Endodermal cell (in vitro differentiated cells): ENCODE results near the gene SRGAP3. TPM values are rescaled to one million over a fixed set of nuclear protein-coding genes. Genes with fewer than 3 reads are reported as not detected.
A peak's percentile ranks its signal among the peaks of the same experiment; 100 is the strongest.

Experiments used
- DNase-seq: peaks from one replicate; pipeline ENCODE4 v3.0.0-alpha.2; 2017
- H3K27ac ChIP-seq: 2 replicates; pipeline ENCODE4 v1.5.1; 2013; ENCODE audit warnings: mild to moderate bottlenecking, low read depth, low read length, moderate library complexity
- H3K27me3 ChIP-seq: 2 replicates; pipeline ENCODE4 v1.6.1; 2013; ENCODE audit warnings: mild to moderate bottlenecking, low read length, moderate library complexity; ENCODE audit not compliant: insufficient read depth, control insufficient read depth, poor library complexity, severe bottlenecking
- H3K36me3 ChIP-seq: 2 replicates; pipeline ENCODE4 v1.7.0; 2013; ENCODE audit warnings: mild to moderate bottlenecking, low read length, moderate library complexity; ENCODE audit not compliant: control insufficient read depth, insufficient read depth
- H3K4me1 ChIP-seq: one replicate; pipeline ENCODE4 v1.7.0; 2013; ENCODE audit warnings: low read length; ENCODE audit not compliant: control insufficient read depth, insufficient read depth
- H3K4me3 ChIP-seq: 2 replicates; pipeline ENCODE4 v1.5.1; 2013; ENCODE audit warnings: mild to moderate bottlenecking, low read length, moderate library complexity
- H3K9ac ChIP-seq: 2 replicates; pipeline ENCODE4 v1.6.1; 2013; ENCODE audit warnings: mild to moderate bottlenecking, low read length, moderate library complexity; ENCODE audit not compliant: poor library complexity, severe bottlenecking; ENCODE audit errors: extremely low read depth
- H3K9me3 ChIP-seq: 2 replicates; pipeline ENCODE4 v1.6.1; 2013; ENCODE audit warnings: mild to moderate bottlenecking, low read length, moderate library complexity; ENCODE audit not compliant: control insufficient read depth
- H3K27ac Mint-ChIP-seq: 2 replicates; pipeline ENCODE4 v1.8.0; 2020; ENCODE audit warnings: mixed read lengths
- H3K27me3 Mint-ChIP-seq: 2 replicates; pipeline ENCODE4 v1.8.0; 2021; ENCODE audit warnings: mild to moderate bottlenecking, mixed read lengths; ENCODE audit not compliant: insufficient read depth
- H3K36me3 Mint-ChIP-seq: 2 replicates; pipeline ENCODE4 v1.8.0; 2020; ENCODE audit warnings: low read depth, mixed read lengths
- H3K4me1 Mint-ChIP-seq: 2 replicates; pipeline ENCODE4 v1.8.0; 2020; ENCODE audit warnings: mixed read lengths
- H3K4me3 Mint-ChIP-seq: 2 replicates; pipeline ENCODE4 v1.8.0; 2020; ENCODE audit warnings: mild to moderate bottlenecking, moderate library complexity, mixed read lengths
- H3K9me3 Mint-ChIP-seq: 2 replicates; pipeline ENCODE4 v1.8.0; 2020; ENCODE audit warnings: mild to moderate bottlenecking, mixed read lengths
- WGBS, 2 experiments: methylation state at CpG; one replicate each; pipeline versions ENCODE4 v1.1.5 to v1.1.7; 2013; ENCODE audit warnings: missing lambda C conversion rate in 2 of 2, mixed read lengths in 1 of 2; ENCODE audit not compliant: insufficient coverage in 1 of 2, insufficient read length in 1 of 2; 5-methylcytosine and 5-hydroxymethylcytosine counted together
- total RNA-seq, 2 donors: library from RNA; stranded (reverse); fragmentation: NEBNext Ultra II Directional in 1 of 2; extraction: Animal tissue kit (Norgen Biotek cat#: 25700) in 1 of 2; gene quantifications; 2 replicates in 1 of 2; 3 replicates in 1 of 2; pipeline ENCODE4 v1.2.1, GENCODE V29; 2021
- TF ChIP-seq, protein P1 (sequence below): fragments of 200-600 bp; sonication (generic); conservative IDR thresholded peaks from 2 replicates; pipeline ENCODE4 v1.5.0; 2021; ENCODE audit warnings: antibody characterized with exemption, mild to moderate bottlenecking

SRGAP3 gene
- total RNA-seq, 2 donors from 2014 or later = 5.0 to 8.1 TPM

DNA sequence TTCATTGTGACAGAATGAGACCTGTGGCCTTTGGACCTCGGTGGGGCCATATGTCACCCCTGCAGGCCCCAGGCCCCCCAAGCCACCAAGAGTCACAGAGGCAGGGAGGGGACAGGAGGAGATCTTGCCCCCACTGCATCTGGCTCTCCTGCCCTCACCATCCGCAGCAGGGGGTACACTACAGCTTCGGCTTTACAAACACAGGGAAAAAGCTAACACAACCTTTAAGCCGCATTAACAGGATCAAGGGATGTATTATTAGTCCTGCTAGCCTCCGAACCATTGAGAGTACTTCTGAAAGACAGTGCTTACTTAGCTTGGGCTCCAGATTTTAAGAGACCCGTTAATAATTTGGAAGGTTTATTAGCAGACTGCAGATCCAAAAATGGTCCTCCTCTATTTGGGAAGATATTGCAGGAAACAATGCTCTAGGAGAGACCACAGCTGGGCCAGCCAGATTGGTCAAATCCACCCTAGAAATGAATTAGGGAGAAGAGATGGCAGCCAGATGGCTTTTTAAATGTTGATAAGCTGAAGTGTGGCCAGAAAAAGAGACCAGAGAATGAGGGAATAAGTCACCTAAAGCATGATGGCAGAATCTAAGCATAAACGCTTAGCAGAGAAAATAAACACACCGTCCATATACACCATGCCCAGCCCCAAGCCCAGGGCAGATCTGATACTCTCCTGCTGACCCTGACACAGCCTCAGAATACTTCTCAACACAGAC lies 31.5 kb downstream of the SRGAP3 start:
- TF ChIP-seq, protein P1, sequence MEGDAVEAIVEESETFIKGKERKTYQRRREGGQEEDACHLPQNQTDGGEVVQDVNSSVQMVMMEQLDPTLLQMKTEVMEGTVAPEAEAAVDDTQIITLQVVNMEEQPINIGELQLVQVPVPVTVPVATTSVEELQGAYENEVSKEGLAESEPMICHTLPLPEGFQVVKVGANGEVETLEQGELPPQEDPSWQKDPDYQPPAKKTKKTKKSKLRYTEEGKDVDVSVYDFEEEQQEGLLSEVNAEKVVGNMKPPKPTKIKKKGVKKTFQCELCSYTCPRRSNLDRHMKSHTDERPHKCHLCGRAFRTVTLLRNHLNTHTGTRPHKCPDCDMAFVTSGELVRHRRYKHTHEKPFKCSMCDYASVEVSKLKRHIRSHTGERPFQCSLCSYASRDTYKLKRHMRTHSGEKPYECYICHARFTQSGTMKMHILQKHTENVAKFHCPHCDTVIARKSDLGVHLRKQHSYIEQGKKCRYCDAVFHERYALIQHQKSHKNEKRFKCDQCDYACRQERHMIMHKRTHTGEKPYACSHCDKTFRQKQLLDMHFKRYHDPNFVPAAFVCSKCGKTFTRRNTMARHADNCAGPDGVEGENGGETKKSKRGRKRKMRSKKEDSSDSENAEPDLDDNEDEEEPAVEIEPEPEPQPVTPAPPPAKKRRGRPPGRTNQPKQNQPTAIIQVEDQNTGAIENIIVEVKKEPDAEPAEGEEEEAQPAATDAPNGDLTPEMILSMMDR = no peak
- H3K27me3 Mint-ChIP-seq = peaks cover 66% of the 10 kb centered on the region

GRCh38 chr3:9216736-9217135 lies 32.7 kb downstream of the SRGAP3 start:
- peaks cover 15% of the 10 kb centered on the region for H3K4me1 Mint-ChIP-seq
- Histone ChIP-seq H3K27me3 (peaks cover 14% of the 10 kb centered on the region), H3K4me1 (peaks cover 5% of the 10 kb centered on the region), H3K9ac (no peak overlapping the region), H3K9me3 (no peaks in the 10 kb centered on the region), H3K27ac (no peak overlapping the region), H3K36me3 (no peaks in the 10 kb centered on the region), H3K4me3 (no peak overlapping the region)
- H3K27me3 Mint-ChIP-seq = peaks cover 64% of the 10 kb centered on the region
- no peak for DNase-seq
- H3K9me3 Mint-ChIP-seq = no peaks in the 10 kb centered on the region
- TF ChIP-seq, protein P1 = no peak
- no peak overlapping the region for H3K4me3 Mint-ChIP-seq
- no peaks in the 10 kb centered on the region for H3K36me3 Mint-ChIP-seq
- no peak overlapping the region for H3K27ac Mint-ChIP-seq
- 96 to 99% methylated on average over 9 to 14 of the region's 14 CpGs for WGBS, 2 experiments

More for the DNA sequence above, 31.5 kb downstream of the SRGAP3 start:
- Histone ChIP-seq H3K9ac (no peak overlapping the region), H3K4me3 (no peak overlapping the region), H3K27me3 (peaks cover 11% of the 10 kb centered on the region), H3K4me1 (peaks cover 5% of the 10 kb centered on the region), H3K36me3 (no peaks in the 10 kb centered on the region), H3K27ac (peak overlapping the region; percentile 42), H3K9me3 (no peaks in the 10 kb centered on the region)
- H3K36me3 Mint-ChIP-seq = no peaks in the 10 kb centered on the region
- no peak overlapping the region for H3K27ac Mint-ChIP-seq
- no peaks in the 10 kb centered on the region for H3K9me3 Mint-ChIP-seq
- WGBS, 2 experiments = 80 to 87% methylated on average over 5 to 8 of the region's 8 CpGs
- DNase-seq = no peak
- peaks cover 15% of the 10 kb centered on the region for H3K4me1 Mint-ChIP-seq
- no peak overlapping the region for H3K4me3 Mint-ChIP-seq

DNA sequence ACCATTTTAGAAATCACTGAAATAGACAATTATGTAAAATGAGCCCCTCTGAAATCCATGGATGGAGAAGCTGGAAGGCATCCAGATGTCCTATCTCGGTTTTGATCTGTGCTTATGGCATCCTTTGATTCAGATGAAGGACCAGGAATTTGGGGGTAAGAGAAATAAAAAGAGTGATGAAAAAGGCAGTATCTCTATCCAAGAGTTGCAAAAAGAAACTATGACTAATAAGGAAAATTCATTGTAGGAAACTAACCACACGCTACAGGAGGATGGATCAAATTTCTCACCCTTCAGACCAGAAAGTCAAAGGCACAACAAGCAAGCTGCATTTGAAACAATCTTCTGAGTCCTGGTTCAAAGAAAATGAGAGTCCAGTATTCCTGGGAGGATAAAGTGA lies 34.8 kb downstream of the SRGAP3 start:
- Mint-ChIP-seq H3K27ac (no peak overlapping the region), H3K4me1 (peaks cover 15% of the 10 kb centered on the region), H3K4me3 (no peak overlapping the region), H3K9me3 (no peaks in the 10 kb centered on the region), H3K36me3 (no peaks in the 10 kb centered on the region), H3K27me3 (peaks cover 51% of the 10 kb centered on the region)
- no peaks in the 10 kb centered on the region for H3K36me3 ChIP-seq
- TF ChIP-seq, protein P1 = no peak
- H3K27me3 ChIP-seq = peaks cover 14% of the 10 kb centered on the region
- H3K9me3 ChIP-seq = no peaks in the 10 kb centered on the region
- no peak for DNase-seq
- H3K4me1 ChIP-seq = peaks cover 5% of the 10 kb centered on the region
- H3K27ac ChIP-seq = no peak overlapping the region
- H3K9ac ChIP-seq = no peak overlapping the region
- no peak overlapping the region for H3K4me3 ChIP-seq
- WGBS, 2 experiments = 84 to 100% methylated on average over 2 of the region's 2 CpGs
